ENCODE results near the gene MYO1B. TPM values are rescaled to one million over a fixed set of nuclear protein-coding genes. Genes with fewer than 3 reads are reported as not detected.
A peak's percentile ranks its signal among the peaks of the same experiment; 100 is the strongest.

MYO1B gene
- total and polyA plus RNA-seq, 2 of the 4 experiments (the other 2 are of a cell fraction): 57.2 to 116 TPM

DNA sequence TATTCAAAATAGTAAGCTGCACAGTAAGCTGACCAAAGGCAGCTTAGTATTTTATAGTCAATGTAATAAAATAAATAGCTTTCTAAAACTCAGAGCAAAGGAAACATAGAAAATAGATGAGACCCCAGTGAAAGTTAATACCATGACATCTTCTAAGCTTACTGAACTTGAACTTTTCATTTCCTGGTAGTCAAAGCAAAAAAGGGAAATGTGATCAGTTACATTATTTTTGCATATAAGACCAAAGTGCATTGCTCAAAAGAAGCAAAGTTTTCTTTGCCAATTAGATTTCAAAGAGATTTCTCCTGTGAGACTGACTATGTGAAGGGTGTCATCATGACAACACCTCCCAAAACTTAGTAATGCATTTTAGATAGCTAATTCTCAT lies 70.2 kb downstream of the MYO1B start:
- peaks cover 20% of the 10 kb centered on the region for H4K20me1 ChIP-seq (ENCODE audit: insufficient read depth, low read length)
- peaks cover 6% of the 10 kb centered on the region for H3K9me1 ChIP-seq (ENCODE audit: insufficient read depth, low read length)
- no peak overlapping the region for H3K9ac ChIP-seq (ENCODE audit: low read depth, low read length)
- no peaks in the 10 kb centered on the region for H3K27me3 ChIP-seq (ENCODE audit: control insufficient read depth, insufficient read depth, low read length)
- H3K4me3 ChIP-seq (ENCODE audit: insufficient read depth, low read depth, low read length): no peak overlapping the region
- H3K4ac ChIP-seq (ENCODE audit: low read depth, low read length): no peak overlapping the region
- H4K8ac ChIP-seq (ENCODE audit: low read depth in 2 of 2, low read length in 2 of 2): no peak overlapping the region
- dilution Hi-C loops (cut with HindIII; ENCODE audit: low sequenced_read_pairs, unreplicated experiment) (no loop called here), in situ Hi-C loops (cut with MboI; ENCODE audit: low sequenced_read_pairs) (no loop called here), intact Hi-C loops (cut with micrococcal nuclease) (no loop called here)
- no peak overlapping the region for H3K27ac ChIP-seq (ENCODE audit: insufficient read depth, low read length)
- H2BK120ac ChIP-seq (ENCODE audit: low read depth, low read length): no peak overlapping the region
- peaks cover 20 to 66% of the 10 kb centered on the region in 2 experiments for H3K79me1 ChIP-seq (ENCODE audit: low read depth in 1 of 2, low read length in 2 of 2)
- no peak overlapping the region for H2AK9ac ChIP-seq (replicated peaks; ENCODE audit: low read depth, low read length, poor library complexity)
- no peak for ATAC-seq (ENCODE audit: low read depth)
- no peak overlapping the region for H2AFZ ChIP-seq (replicated peaks; ENCODE audit: low read length, poor library complexity)
- no peak overlapping the region for H2BK5ac ChIP-seq (ENCODE audit: low read depth, low read length, poor library complexity, severe bottlenecking)
- POLR2A ChIA-PET (ENCODE audit: unreplicated experiment): no interaction called here
- TF ChIP-seq BHLHE40 (IDR thresholded peaks at IDR 0.05; ENCODE audit: low read depth, low read length) (no peak), SMC3 (IDR thresholded peaks at IDR 0.05; ENCODE audit: low read depth, low read length) (no peak), NFE2L2 (IDR thresholded peaks at IDR 0.05; ENCODE audit: low read depth, low read length) (no peak), MAZ (IDR thresholded peaks at IDR 0.05; ENCODE audit: borderline replicate concordance, low read depth, low read length) (no peak), RCOR1 (IDR thresholded peaks at IDR 0.05; ENCODE audit: insufficient replicate concordance, low read length) (no peak), USF2 (IDR thresholded peaks at IDR 0.05; ENCODE audit: low read depth, low read length) (no peak), CEBPB (IDR thresholded peaks at IDR 0.05; ENCODE audit: low read depth, low read length) (no peak), MAFK (IDR thresholded peaks at IDR 0.05; ENCODE audit: low read depth, low read length) (no peak), CHD1 (IDR thresholded peaks at IDR 0.05; ENCODE audit: low read depth, low read length) (no peak)
- TF ChIP-seq, protein P1, sequence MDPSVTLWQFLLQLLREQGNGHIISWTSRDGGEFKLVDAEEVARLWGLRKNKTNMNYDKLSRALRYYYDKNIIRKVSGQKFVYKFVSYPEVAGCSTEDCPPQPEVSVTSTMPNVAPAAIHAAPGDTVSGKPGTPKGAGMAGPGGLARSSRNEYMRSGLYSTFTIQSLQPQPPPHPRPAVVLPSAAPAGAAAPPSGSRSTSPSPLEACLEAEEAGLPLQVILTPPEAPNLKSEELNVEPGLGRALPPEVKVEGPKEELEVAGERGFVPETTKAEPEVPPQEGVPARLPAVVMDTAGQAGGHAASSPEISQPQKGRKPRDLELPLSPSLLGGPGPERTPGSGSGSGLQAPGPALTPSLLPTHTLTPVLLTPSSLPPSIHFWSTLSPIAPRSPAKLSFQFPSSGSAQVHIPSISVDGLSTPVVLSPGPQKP (IDR thresholded peaks at IDR 0.05; ENCODE audit: borderline replicate concordance, low read depth, low read length): no peak
- H4K5ac ChIP-seq (ENCODE audit: low read depth, low read length): no peak overlapping the region
- no TSS peak for BruUV-seq (replicated peaks)
- H3K14ac ChIP-seq (replicated peaks; ENCODE audit: low read depth, low read length): no peak overlapping the region
- H2BK15ac ChIP-seq (ENCODE audit: low read depth, low read length): no peak overlapping the region
- no peak overlapping the region for H2BK20ac ChIP-seq (ENCODE audit: low read depth, low read length)
- no peak overlapping the region for H3K56ac ChIP-seq (ENCODE audit: extremely low read depth, insufficient read depth, low read length)
- H3K4me2 ChIP-seq (ENCODE audit: low read depth, low read length): no peak overlapping the region
- H3K18ac ChIP-seq (ENCODE audit: low read depth, low read length): no peak overlapping the region
- H3K36me3 ChIP-seq (ENCODE audit: control insufficient read depth, insufficient read depth, low read length): no peaks in the 10 kb centered on the region
- DNase-seq: no peak
- H4K91ac ChIP-seq (ENCODE audit: insufficient read depth, low read depth, low read length): no peak overlapping the region
- H3K23ac ChIP-seq (ENCODE audit: low read depth, low read length): peak overlapping the region; percentile 26; the same call in 1 of the 2 replicates
- H3K4me1 ChIP-seq (ENCODE audit: control insufficient read depth, insufficient read depth, low read length): peaks cover 22% of the 10 kb centered on the region
- no peak overlapping the region for H2AK5ac ChIP-seq (ENCODE audit: low read depth, low read length)
- H3K9me3 ChIP-seq (ENCODE audit: control insufficient read depth, insufficient read depth, low read length): no peaks in the 10 kb centered on the region
- CTCF ChIA-PET: no interaction called here

Measured in IMR-90 (cell line).